Ovary (tissue), 9 donors: ENCODE results near the gene ITPK1. TPM values are rescaled to one million over a fixed set of nuclear protein-coding genes. Genes with fewer than 3 reads are reported as not detected.

Experiments used
- DNase-seq, 5 donors: peaks; one replicate each; pipeline ENCODE4 v3.0.0-alpha.2; 2019 to 2020
- H3K27ac ChIP-seq, 2 donors: fragments of 200-600 bp; one replicate each; pipeline versions ENCODE4 v1.5.1 to v1.8.0; 2019 to 2022
- H3K27me3 ChIP-seq: fragments of 200-600 bp; one replicate; pipeline ENCODE4 v1.8.0; 2022
- H3K36me3 ChIP-seq: fragments of 200-600 bp; sonication (generic); one replicate; pipeline ENCODE4 v1.5.1; 2019
- H3K4me1 ChIP-seq: one replicate; pipeline ENCODE4 v1.8.1; 2013; ENCODE audit warnings: mild to moderate bottlenecking, moderate library complexity; ENCODE audit not compliant: insufficient read depth
- H3K4me3 ChIP-seq: fragments of 200-600 bp; sonication (generic); one replicate; pipeline ENCODE4 v1.5.1; 2017
- H3K9me3 ChIP-seq, 2 donors: fragments of 200-600 bp in 1 of 2; sonication (generic) in 1 of 2; one replicate each; pipeline versions ENCODE4 v1.5.1 to v1.8.1; 2013 to 2019; ENCODE audit warnings: mild to moderate bottlenecking in 1 of 2, moderate library complexity in 1 of 2
- EP300 ChIP-seq: sonication (generic); formaldehyde crosslinking; IDR thresholded peaks from one replicate; pipeline ENCODE4 v1.6.1; 2017; ENCODE audit warnings: antibody characterized with exemption
- POLR2A ChIP-seq: fragments of 450-650 bp; IDR thresholded peaks from one replicate; pipeline ENCODE4 v1.6.1; 2017; ENCODE audit warnings: antibody characterized with exemption, mild to moderate bottlenecking, moderate library complexity
- WGBS, 3 donors: extraction: QIAGEN DNeasy Blood & Tissue Kit in 1 of 3; methylation state at CpG; one replicate each; pipeline versions ENCODE4 v1.1.5 to v1.1.7; 2013 to 2017; 5-methylcytosine and 5-hydroxymethylcytosine counted together
- intact Hi-C, 4 donors: fragments of 100-400 bp; cut with DNase I; formaldehyde crosslinking; loops; one replicate each; pipeline versions ENCODE4 v1.11.0 to v1.15.1; 2022 to 2023
- polyA plus RNA-seq, 2 donors: library from polyadenylated mRNA; stranded (reverse); fragments of 200-250 nt in 1 of 2; fragments of 350-450 nt in 1 of 2; fragmentation: Illumina TruSeq in 1 of 2; extraction: RNeasy Lipid Tissue Mini Kit (QIAGEN cat#74804) in 1 of 2; gene quantifications; one replicate each; pipeline ENCODE4 v1.2.3, GENCODE V29; 2013 to 2014
- total RNA-seq, 7 donors: library from RNA; depleted of rRNA in 2 of 7; stranded (reverse); fragments of >200 nt in 2 of 7; fragmentation: NEBNext Ultra II Directional in 3 of 7; extraction: Animal tissue kit (Norgen Biotek cat#: 25700) in 3 of 7; gene quantifications; one replicate each; pipeline versions ENCODE4 v1.1.0 to v1.2.4, GENCODE V29; 2016 to 2023
- TF ChIP-seq, protein P1 (sequence below), 3 donors: fragments of 450-650 bp in 2 of 3; fragments of 200-600 bp in 1 of 3; IDR thresholded peaks; one replicate each; pipeline versions ENCODE4 v1.5.1 to v1.8.0; 2016 to 2022; ENCODE audit warnings: antibody characterized with exemption in 3 of 3, mild to moderate bottlenecking in 1 of 3
- donor health status: DM: no; HTN: no; CAD: no; lungs with moderate emphysema.
- donor health status: DM: no; HTN: no; CAD: no.
- donor health status: Bipolar disorder and iron deficiency.
- donor health status: DM: yes; HTN: yes; CAD: no.
- donor health status: DM: no; HTN: no; CAD: no.
- donor health status: DM: yes; HTN: yes; CAD: no.

The ITPK1 gene
- total and polyA plus RNA-seq, 9 donors: 23.6 to 57.8 (median 49.3) TPM

DNA sequence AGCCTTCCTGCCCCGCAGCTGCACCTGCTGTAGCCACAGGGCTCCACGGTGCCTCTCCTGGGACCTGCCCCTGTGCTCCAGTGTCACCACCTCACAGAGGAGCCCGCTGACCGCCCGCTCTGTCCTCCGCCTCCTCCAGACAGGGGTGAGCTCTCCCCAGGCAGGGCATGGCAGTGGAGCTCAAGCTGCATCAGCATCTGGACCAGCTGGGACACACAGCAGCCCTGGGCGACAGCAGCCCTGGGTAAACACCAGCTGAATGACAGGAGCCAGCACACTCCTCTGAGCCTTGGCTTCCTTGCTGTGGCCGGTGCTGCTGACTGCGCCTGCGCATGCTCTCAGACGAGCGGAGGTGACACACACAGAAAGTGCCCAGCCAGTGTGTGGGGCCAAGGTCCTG is 170.7 kb downstream of the ITPK1 start:
- intact Hi-C loops: no loop called here
- H3K4me1 ChIP-seq: peaks cover 2% of the 10 kb centered on the region
- H3K27me3 ChIP-seq: no peaks in the 10 kb centered on the region
- TF ChIP-seq, protein P1, sequence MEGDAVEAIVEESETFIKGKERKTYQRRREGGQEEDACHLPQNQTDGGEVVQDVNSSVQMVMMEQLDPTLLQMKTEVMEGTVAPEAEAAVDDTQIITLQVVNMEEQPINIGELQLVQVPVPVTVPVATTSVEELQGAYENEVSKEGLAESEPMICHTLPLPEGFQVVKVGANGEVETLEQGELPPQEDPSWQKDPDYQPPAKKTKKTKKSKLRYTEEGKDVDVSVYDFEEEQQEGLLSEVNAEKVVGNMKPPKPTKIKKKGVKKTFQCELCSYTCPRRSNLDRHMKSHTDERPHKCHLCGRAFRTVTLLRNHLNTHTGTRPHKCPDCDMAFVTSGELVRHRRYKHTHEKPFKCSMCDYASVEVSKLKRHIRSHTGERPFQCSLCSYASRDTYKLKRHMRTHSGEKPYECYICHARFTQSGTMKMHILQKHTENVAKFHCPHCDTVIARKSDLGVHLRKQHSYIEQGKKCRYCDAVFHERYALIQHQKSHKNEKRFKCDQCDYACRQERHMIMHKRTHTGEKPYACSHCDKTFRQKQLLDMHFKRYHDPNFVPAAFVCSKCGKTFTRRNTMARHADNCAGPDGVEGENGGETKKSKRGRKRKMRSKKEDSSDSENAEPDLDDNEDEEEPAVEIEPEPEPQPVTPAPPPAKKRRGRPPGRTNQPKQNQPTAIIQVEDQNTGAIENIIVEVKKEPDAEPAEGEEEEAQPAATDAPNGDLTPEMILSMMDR (IDR thresholded peaks at IDR 0.05): no peak
- no peak for TF ChIP-seq EP300
- TF ChIP-seq POLR2A: no peak
- 95 to 96% (median 95%) methylated on average over 11 to 12 of the region's 12 CpGs for WGBS, 3 donors
- no peaks in the 10 kb centered on the region for H3K9me3 ChIP-seq
- no peaks in the 10 kb centered on the region for H3K36me3 ChIP-seq
- DNase-seq: no peak
- H3K4me3 ChIP-seq: no peak overlapping the region
- no peak overlapping the region for H3K27ac ChIP-seq

DNA sequence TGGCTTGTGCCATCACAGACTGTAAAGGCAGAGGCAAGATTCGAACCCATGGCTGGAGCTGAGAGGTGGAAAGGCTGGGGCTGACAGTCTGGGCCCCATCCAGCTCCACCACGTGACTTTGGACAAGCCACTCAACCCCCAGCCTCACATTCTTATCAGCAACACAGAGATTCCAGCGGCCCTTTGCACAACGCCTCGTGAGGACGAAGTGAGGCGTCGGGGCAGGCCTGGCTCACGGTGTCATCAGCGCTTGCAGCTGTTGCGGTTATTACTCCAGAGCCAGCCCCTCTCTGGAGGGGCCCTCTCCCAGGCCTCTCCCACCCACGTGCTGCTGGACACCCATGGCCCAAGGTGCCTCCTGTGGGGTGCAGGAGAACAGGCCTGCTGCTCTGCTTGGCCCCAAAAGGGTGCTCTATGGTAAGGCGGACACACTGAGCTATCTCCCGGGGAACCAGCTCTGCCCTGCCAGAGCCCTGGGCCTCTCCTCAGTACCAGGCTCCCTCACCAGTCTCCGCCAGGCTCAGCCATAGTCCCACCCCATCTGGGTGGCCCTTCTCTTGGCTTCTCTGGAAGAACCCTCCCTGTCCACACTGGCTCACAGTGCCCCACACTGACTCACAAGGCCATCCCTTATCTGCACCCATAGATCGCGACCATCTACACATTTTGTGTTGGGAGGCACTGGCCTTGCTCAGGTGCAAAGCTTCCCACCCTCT is 171.7 kb downstream of the ITPK1 start:
- DNase-seq: no peak
- H3K4me1 ChIP-seq: peaks cover 2% of the 10 kb centered on the region
- no peaks in the 10 kb centered on the region for H3K9me3 ChIP-seq
- H3K27me3 ChIP-seq: no peaks in the 10 kb centered on the region
- WGBS, 3 donors: 78 to 83% (median 79%) methylated on average over 17 of the region's 17 CpGs
- no peak overlapping the region for H3K27ac ChIP-seq
- intact Hi-C loops: no loop called here
- no peak overlapping the region for H3K4me3 ChIP-seq
- H3K36me3 ChIP-seq: no peaks in the 10 kb centered on the region
- no peak for TF ChIP-seq POLR2A
- TF ChIP-seq, protein P1 (IDR thresholded peaks at IDR 0.05): no peak
- no peak for TF ChIP-seq EP300

DNA sequence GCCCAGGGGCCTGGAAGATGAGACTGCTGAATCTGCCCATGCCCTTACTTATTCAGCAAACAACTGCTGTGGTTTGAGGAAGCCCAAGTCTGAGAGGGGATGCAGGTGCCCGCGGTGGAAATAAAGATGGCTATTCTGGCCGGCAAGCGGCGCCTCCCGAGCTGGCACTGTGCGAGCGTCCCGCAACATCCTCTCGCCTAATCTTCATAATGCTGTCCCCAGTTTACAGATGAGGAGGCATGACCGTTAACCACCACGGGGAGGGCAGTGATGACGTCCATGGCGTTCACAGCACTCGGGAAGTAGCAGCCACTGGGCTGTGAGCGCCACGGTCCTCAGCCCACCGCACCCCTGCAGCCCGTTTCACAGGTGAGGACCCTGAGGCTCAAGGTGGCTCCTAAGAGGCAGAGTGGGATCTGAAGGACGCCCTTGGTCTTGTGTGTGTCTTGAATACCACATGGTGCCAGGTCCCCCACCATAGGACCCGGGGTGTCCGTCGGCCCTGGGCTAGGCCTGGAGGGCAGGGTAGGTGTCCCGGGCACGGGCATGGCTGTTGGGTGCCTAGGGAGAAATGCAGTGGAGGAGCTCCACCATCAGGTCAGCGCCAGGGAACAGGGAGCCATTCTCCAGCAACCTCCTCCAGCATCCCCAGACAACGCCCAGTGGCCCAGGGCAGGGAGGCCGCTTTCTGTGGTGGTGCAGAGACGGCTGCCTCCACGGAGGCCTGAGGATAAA is 172.6 kb downstream of the ITPK1 start:
- Histone ChIP-seq H3K36me3 (no peaks in the 10 kb centered on the region), H3K4me1 (peaks cover 2% of the 10 kb centered on the region), H3K4me3 (no peak overlapping the region)

DNA sequence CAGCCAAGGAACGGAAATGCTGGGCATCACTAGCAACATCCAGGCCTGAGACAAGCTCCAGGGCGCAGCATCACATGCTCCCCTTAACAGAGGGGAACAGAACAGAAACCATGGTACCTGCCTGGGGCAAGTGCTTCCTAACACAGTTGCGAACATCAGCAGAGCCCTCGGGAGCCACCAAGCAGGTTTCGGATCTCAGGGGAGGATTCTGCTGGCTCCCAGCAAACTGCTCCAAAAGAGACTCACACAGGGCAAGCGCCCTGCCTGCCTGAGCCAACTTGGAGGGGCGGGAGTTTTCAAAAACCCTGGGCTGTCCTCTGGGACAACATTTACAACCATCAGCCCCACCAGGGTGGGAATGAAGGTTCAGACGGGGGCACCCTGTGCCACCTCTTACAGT is 173.1 kb downstream of the ITPK1 start:
- Histone ChIP-seq H3K9me3 (no peaks in the 10 kb centered on the region), H3K36me3 (no peaks in the 10 kb centered on the region), H3K27me3 (no peaks in the 10 kb centered on the region), H3K27ac (no peak overlapping the region), H3K4me1 (peaks cover 2% of the 10 kb centered on the region), H3K4me3 (no peak overlapping the region)
- 86 to 93% (median 92%) methylated on average over 8 of the region's 8 CpGs for WGBS, 3 donors
- no peak for DNase-seq
- intact Hi-C loops: no loop called here
- TF ChIP-seq EP300 (no peak), POLR2A (no peak)
- TF ChIP-seq, protein P1 (IDR thresholded peaks at IDR 0.05): no peak

More for the DNA sequence above, 172.6 kb downstream of the ITPK1 start:
- no peak overlapping the region for H3K27ac ChIP-seq
- no peak for DNase-seq
- no peaks in the 10 kb centered on the region for H3K9me3 ChIP-seq
- no peak for TF ChIP-seq EP300
- TF ChIP-seq, protein P1 (IDR thresholded peaks at IDR 0.05): no peak
- TF ChIP-seq POLR2A: no peak
- intact Hi-C loops: no loop called here
- 88 to 93% (median 92%) methylated on average over 30 of the region's 30 CpGs for WGBS, 3 donors
- H3K27me3 ChIP-seq: no peaks in the 10 kb centered on the region
